Mucosa of stomach (tissue), 1 donor: Measurements from ENCODE around the gene TMEM182.

Experiments used
- H3K27me3 ChIP-seq: one replicate; pipeline ENCODE4 v1.7.0; 2013; ENCODE audit warnings: mild to moderate bottlenecking, low read length; ENCODE audit not compliant: control insufficient read depth, insufficient read depth
- H3K36me3 ChIP-seq: one replicate; pipeline ENCODE4 v1.7.0; 2013; ENCODE audit warnings: low read length; ENCODE audit not compliant: control insufficient read depth, insufficient read depth
- H3K4me1 ChIP-seq: one replicate; pipeline ENCODE4 v1.7.0; 2013; ENCODE audit warnings: mild to moderate bottlenecking, low read length; ENCODE audit not compliant: control insufficient read depth, insufficient read depth
- H3K4me3 ChIP-seq: one replicate; pipeline ENCODE4 v1.7.0; 2013; ENCODE audit warnings: low read length
- H3K9ac ChIP-seq: one replicate; pipeline ENCODE4 v1.7.0; 2013; ENCODE audit warnings: mild to moderate bottlenecking, low read length, moderate library complexity
- H3K9me3 ChIP-seq: one replicate; pipeline ENCODE4 v1.7.0; 2013; ENCODE audit warnings: mild to moderate bottlenecking, low read length, moderate library complexity; ENCODE audit not compliant: control insufficient read depth
- donor health status: Pancreatic carcinoma.

The TMEM182 gene

GRCh38 chr2:102792568-102793208, 30.9 kb downstream of the TMEM182 start:
- Histone ChIP-seq H3K9me3 (no peaks in the 10 kb centered on the region), H3K27me3 (no peaks in the 10 kb centered on the region), H3K4me1 (no peaks in the 10 kb centered on the region), H3K36me3 (no peaks in the 10 kb centered on the region), H3K9ac (no peak overlapping the region), H3K4me3 (no peak overlapping the region)

DNA sequence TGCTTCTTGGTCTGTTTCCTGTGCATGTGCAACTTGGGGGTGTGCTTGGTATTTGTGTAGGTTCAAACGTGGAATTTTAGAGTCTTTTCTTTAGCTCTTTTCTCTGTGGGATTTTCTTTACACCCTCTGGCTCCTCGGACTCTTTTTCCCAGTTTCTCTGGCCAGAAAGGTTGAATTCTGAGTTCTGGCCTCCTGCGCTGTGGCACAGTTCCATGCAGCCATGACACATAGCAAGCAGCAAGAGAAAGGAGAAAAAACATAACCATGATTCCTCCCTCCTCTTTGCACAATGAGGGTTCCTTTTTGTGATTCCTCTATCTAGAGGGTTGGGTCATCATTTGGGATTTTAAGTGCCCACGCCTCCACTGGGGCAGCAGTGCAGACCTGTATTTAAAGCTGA, 33.8 kb downstream of the TMEM182 start:
- H3K9me3 ChIP-seq: no peaks in the 10 kb centered on the region
- H3K4me3 ChIP-seq: no peak overlapping the region
- no peaks in the 10 kb centered on the region for H3K4me1 ChIP-seq
- no peak overlapping the region for H3K9ac ChIP-seq
- H3K36me3 ChIP-seq: no peaks in the 10 kb centered on the region
- H3K27me3 ChIP-seq: no peaks in the 10 kb centered on the region

GRCh38 chr2:102796337-102796736, 34.5 kb downstream of the TMEM182 start:
- H3K9me3 ChIP-seq: peaks cover 4% of the 10 kb centered on the region
- H3K4me1 ChIP-seq: no peaks in the 10 kb centered on the region

DNA sequence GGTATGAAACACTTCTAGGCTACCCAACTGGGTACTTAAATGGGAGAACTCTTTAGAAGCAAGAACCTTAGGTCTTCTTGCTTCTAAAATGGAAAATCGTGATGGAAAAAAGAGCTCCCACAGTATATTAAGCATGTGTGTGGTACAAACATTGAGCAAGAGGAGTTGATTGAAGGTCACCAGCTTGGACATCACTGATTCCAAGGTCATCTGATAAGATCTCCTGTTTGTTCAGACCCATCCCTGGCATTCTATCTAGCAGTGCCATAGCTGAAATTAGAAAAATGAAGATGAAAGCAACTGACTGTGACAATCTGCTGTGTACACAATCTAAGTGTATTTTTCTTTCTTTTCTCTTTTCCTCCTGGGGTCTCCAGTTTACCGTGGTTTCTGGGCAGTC, 35.7 kb downstream of the TMEM182 start:
- H3K9me3 ChIP-seq: peaks cover 15% of the 10 kb centered on the region
- no peak overlapping the region for H3K4me3 ChIP-seq
- H3K9ac ChIP-seq: no peak overlapping the region
- no peaks in the 10 kb centered on the region for H3K36me3 ChIP-seq
- H3K27me3 ChIP-seq: no peaks in the 10 kb centered on the region
- no peaks in the 10 kb centered on the region for H3K4me1 ChIP-seq

More at GRCh38 chr2:102796337-102796736, 34.5 kb downstream of the TMEM182 start:
- no peaks in the 10 kb centered on the region for H3K27me3 ChIP-seq
- no peak overlapping the region for H3K4me3 ChIP-seq
- H3K36me3 ChIP-seq: no peaks in the 10 kb centered on the region
- H3K9ac ChIP-seq: no peak overlapping the region

DNA sequence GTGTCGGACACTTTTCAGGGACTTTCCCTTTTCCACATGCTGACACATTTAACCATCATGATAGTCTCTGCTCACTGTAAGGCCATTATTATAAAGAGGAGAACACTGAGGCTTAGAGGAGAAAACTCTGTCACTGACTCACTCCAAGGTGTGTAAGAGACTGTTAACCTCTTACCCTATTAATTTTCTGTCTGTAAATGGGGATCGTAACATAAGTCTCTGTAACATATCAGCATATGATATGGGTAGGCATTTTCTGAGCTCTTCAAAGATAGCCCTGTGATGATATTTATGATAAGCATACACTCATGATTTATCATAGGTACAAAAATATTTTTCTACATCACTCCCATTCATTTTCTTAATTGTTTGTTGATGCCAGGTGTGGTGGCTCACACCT, 36.4 kb downstream of the TMEM182 start:
- no peaks in the 10 kb centered on the region for H3K27me3 ChIP-seq
- H3K36me3 ChIP-seq: no peaks in the 10 kb centered on the region
- no peak overlapping the region for H3K4me3 ChIP-seq
- no peak overlapping the region for H3K9ac ChIP-seq
- H3K9me3 ChIP-seq: peaks cover 15% of the 10 kb centered on the region
- H3K4me1 ChIP-seq: no peaks in the 10 kb centered on the region

DNA sequence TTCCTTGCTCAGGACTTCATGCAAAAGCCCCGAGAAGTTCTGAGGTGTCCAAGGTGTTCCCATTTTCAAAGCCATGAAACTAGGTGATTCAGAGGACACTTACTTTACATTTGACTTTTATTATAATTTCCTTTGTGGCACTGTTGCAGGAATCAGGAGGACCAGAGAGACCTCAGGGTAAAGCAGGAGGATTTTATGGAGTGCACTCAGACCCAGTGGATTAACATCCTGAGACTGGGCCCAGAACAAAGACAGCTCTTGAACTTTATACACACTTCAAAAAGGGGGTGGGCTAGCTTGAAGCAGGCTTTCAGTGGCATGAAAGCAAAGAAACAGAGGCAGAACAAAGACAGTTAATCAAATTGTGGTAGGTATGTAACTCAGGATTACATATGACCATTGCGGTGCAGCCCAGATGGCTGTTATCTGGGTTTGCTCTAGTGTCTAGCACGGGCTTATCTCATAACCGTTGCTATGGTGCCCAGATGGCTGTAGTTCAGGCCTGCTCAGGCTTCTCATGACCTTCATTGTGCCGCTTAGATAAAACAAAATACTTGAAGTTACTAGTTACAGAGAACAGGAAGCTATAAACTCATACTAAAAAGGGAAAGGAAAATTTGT, 39.4 kb downstream of the TMEM182 start:
- H3K4me1 ChIP-seq: no peaks in the 10 kb centered on the region
- no peaks in the 10 kb centered on the region for H3K27me3 ChIP-seq
- no peak overlapping the region for H3K9ac ChIP-seq
- H3K4me3 ChIP-seq: no peak overlapping the region
- H3K9me3 ChIP-seq: peaks cover 15% of the 10 kb centered on the region
- H3K36me3 ChIP-seq: no peaks in the 10 kb centered on the region

- no peaks in the 10 kb centered on the region for H3K27me3 ChIP-seq
- H3K4me3 ChIP-seq: no peak overlapping the region
- peaks cover 15% of the 10 kb centered on the region for H3K9me3 ChIP-seq
- no peaks in the 10 kb centered on the region for H3K36me3 ChIP-seq
- no peaks in the 10 kb centered on the region for H3K4me1 ChIP-seq
- no peak overlapping the region for H3K9ac ChIP-seq
These were observed 40.2 kb downstream of the TMEM182 start for GRCh38 chr2:102801858-102802699.

DNA sequence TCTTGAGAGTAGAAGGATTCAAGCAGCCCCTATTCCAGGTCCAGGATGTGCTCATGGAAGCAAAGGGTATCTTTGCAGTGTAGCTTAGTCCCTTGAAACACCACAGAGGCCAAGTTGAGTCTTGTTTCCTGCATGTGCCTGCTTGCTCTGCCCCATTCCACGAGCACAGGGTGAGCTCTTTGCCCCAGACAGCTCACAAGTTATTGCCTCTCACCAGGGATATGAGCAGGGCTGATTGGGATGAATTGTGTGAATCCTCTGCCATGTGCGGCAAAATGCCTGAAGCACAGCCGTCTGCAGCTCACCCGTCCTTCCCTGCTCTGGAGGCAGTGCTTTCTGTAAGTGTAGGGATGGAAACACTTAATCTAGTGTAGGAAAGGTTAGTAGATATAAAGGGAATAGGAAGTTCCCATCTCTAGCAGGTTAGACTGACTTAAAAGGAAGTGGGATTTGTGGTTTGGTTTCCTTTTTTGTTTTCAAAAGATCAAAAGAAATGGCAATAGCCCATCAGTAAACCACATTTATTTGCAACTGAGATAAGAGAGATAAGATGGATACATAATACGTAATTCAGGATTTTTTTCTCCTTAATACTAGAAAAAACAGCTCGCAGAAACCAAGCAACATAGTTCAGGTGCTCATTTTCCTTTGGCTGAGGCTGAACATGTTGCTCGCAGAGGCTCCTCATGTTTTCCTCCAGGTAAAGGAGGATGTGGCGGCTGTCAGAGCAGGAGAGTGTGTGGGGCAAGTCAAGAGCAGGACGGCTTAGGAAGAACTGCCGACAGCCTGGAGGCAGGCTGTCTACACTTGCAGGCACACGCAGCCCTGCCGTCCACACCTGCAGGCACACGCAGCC, 41.4 kb downstream of the TMEM182 start:
- Histone ChIP-seq H3K9me3 (peaks cover 15% of the 10 kb centered on the region), H3K27me3 (no peaks in the 10 kb centered on the region), H3K9ac (no peak overlapping the region), H3K36me3 (no peaks in the 10 kb centered on the region), H3K4me3 (no peak overlapping the region), H3K4me1 (no peaks in the 10 kb centered on the region)

DNA sequence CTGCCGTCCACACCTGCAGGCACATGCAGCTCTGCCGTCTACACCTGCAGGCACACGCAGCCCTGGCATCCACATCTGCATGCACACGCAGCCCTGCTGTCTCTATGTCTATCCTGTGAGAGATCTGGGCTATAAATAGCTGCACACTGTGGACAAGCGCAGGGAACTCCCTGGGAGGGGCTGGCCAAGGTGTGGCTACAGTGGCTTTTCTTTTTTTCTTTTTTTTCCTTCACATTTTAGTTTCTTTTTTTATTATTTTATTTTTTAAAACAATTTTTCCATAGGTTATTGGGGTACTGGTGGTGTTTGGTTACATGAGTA, 42.0 kb downstream of the TMEM182 start:
- H3K27me3 ChIP-seq: no peaks in the 10 kb centered on the region
- H3K4me3 ChIP-seq: no peak overlapping the region
- no peaks in the 10 kb centered on the region for H3K36me3 ChIP-seq
- H3K4me1 ChIP-seq: no peaks in the 10 kb centered on the region
- no peak overlapping the region for H3K9ac ChIP-seq
- peaks cover 15% of the 10 kb centered on the region for H3K9me3 ChIP-seq

GRCh38 chr2:102806250-102806837, 44.5 kb downstream of the TMEM182 start:
- no peaks in the 10 kb centered on the region for H3K4me1 ChIP-seq

DNA sequence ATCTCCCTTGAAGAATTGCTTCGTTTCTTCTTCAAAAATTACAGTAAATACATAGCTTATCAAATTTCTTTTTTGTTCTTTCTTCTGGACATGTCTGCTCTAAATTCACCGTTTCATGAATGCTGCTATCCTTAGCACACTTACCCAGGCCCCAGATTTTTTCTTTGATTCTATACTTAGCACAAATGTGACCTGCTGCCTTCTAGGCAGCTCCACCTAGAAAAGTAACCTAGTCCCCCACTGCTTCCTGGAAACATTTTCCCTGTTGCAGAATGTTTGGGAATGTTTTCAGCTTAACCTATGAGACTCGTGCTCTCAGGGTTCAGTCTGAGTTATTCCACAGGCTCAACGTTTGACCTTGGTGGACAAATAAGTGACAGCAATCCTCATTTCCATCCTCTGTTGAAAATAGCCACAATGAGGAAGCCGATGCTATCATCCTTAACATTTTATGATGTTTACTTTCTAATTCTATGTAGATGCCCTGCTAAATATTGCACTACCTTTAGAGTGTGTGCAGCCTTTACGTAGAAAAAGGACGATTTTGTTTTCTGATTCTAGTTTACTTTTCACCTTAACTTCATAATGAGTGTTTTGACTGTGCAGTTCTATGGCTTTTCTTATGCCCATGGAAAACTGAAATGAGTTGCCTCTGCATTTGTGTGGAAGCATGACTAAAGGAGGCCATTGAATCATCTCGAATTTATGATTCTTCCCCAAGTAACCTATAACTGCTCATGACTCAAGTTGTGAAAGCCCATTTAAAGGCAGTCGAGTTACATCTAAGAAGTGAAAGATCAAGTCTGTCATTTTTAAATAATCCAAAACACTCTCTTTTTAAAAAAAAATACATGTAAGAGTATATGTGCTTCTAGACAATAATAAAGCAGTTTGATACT, 47.7 kb downstream of the TMEM182 start:
- Histone ChIP-seq H3K36me3 (no peaks in the 10 kb centered on the region), H3K4me3 (no peak overlapping the region)

More at GRCh38 chr2:102806250-102806837, 44.5 kb downstream of the TMEM182 start:
- no peak overlapping the region for H3K9ac ChIP-seq
- H3K4me3 ChIP-seq: no peak overlapping the region
- no peaks in the 10 kb centered on the region for H3K27me3 ChIP-seq
- peaks cover 11% of the 10 kb centered on the region for H3K9me3 ChIP-seq
- H3K36me3 ChIP-seq: no peaks in the 10 kb centered on the region

More for the DNA sequence above, 47.7 kb downstream of the TMEM182 start:
- H3K4me1 ChIP-seq: no peaks in the 10 kb centered on the region
- H3K9ac ChIP-seq: no peak overlapping the region
- no peaks in the 10 kb centered on the region for H3K27me3 ChIP-seq
- H3K9me3 ChIP-seq: no peaks in the 10 kb centered on the region
